Astrocyte (in vitro differentiated cells and primary cell): ENCODE results near the gene DYNLT1. TPM values are rescaled to one million over a fixed set of nuclear protein-coding genes. Genes with fewer than 3 reads are reported as not detected.

Experiments
- DNase-seq: peaks from one replicate; pipeline ENCODE4 v3.0.0-alpha.2; 2010; ENCODE audit warnings: low read depth
- FAIRE-seq: peaks from 2 replicates; lab custom pipeline; 2011; peaks lifted over from hg19 to GRCh38; lab: Jason Lieb, UNC
- H2AFZ ChIP-seq: 2 replicates; pipeline ENCODE4 v1.6.0; 2012; ENCODE audit warnings: low read depth, low read length, inconsistent platforms
- H3K27ac ChIP-seq: 2 replicates; pipeline ENCODE4 v1.5.1; 2011; ENCODE audit warnings: low read depth, low read length, inconsistent platforms
- H3K27me3 ChIP-seq: 2 replicates; pipeline ENCODE4 v1.6.0; 2011; ENCODE audit warnings: low read length, inconsistent platforms; ENCODE audit not compliant: insufficient read depth
- H3K36me3 ChIP-seq: 2 replicates; pipeline ENCODE4 v1.5.1; 2011; ENCODE audit warnings: low read length, inconsistent platforms; ENCODE audit not compliant: insufficient read depth
- H3K4me1 ChIP-seq: 2 replicates; pipeline ENCODE4 v1.5.1; 2011; ENCODE audit warnings: low read length, inconsistent platforms; ENCODE audit not compliant: insufficient read depth
- H3K4me2 ChIP-seq: 2 replicates; pipeline ENCODE4 v1.6.0; 2012; ENCODE audit warnings: low read length, inconsistent platforms
- H3K4me3 ChIP-seq: 2 replicates; pipeline ENCODE4 v1.5.1; 2011; ENCODE audit warnings: low read depth, mild to moderate bottlenecking, low read length, inconsistent platforms; ENCODE audit not compliant: insufficient read depth
- H3K79me2 ChIP-seq: 2 replicates; pipeline ENCODE4 v1.6.0; 2012; ENCODE audit warnings: mild to moderate bottlenecking, low read length, inconsistent platforms; ENCODE audit not compliant: insufficient read depth
- H3K9ac ChIP-seq: 2 replicates; pipeline ENCODE4 v1.6.0; 2012; ENCODE audit warnings: mild to moderate bottlenecking, low read length, inconsistent platforms
- H3K9me3 ChIP-seq: 2 replicates; pipeline ENCODE4 v1.5.1; 2012; ENCODE audit warnings: low read depth, mild to moderate bottlenecking, low read length, inconsistent platforms; ENCODE audit not compliant: insufficient read depth
- H4K20me1 ChIP-seq: 2 replicates; pipeline ENCODE4 v1.6.0; 2012; ENCODE audit warnings: low read length, inconsistent platforms; ENCODE audit not compliant: insufficient read depth
- H3K27ac Mint-ChIP-seq: one replicate; pipeline ENCODE4 v1.8.0; 2021; ENCODE audit warnings: mild to moderate bottlenecking, mixed read lengths; ENCODE audit not compliant: unreplicated experiment
- H3K27me3 Mint-ChIP-seq: one replicate; pipeline ENCODE4 v1.8.0; 2021; ENCODE audit warnings: low read depth, mixed read lengths; ENCODE audit not compliant: unreplicated experiment
- H3K36me3 Mint-ChIP-seq: one replicate; pipeline ENCODE4 v1.8.0; 2021; ENCODE audit warnings: low read depth, mixed read lengths; ENCODE audit not compliant: unreplicated experiment
- H3K4me1 Mint-ChIP-seq: one replicate; pipeline ENCODE4 v1.8.0; 2021; ENCODE audit warnings: low read depth, mixed read lengths; ENCODE audit not compliant: unreplicated experiment
- H3K4me3 Mint-ChIP-seq: one replicate; pipeline ENCODE4 v1.8.0; 2021; ENCODE audit warnings: mild to moderate bottlenecking, moderate library complexity, mixed read lengths; ENCODE audit not compliant: unreplicated experiment
- H3K9me3 Mint-ChIP-seq: one replicate; pipeline ENCODE4 v1.8.0; 2021; ENCODE audit warnings: mild to moderate bottlenecking, mixed read lengths; ENCODE audit not compliant: unreplicated experiment
- CTCF ChIP-seq: IDR thresholded peaks from 2 replicates; pipeline ENCODE4 v1.5.1; 2011; ENCODE audit warnings: low read depth, mild to moderate bottlenecking, inconsistent platforms, low read length, moderate library complexity; ENCODE audit not compliant: insufficient read depth
- EZH2 ChIP-seq: IDR thresholded peaks from 2 replicates; pipeline ENCODE4 v1.6.1; 2012; ENCODE audit warnings: mild to moderate bottlenecking, low read length, inconsistent platforms; ENCODE audit not compliant: insufficient read depth
- total RNA-seq: library from RNA; stranded (reverse); gene quantifications from 2 replicates; pipeline ENCODE4 v1.2.1, GENCODE V29; 2021

DYNLT1 gene
- total RNA-seq, 1 donor from 2014 or later = 169 TPM

- H3K36me3 ChIP-seq = peaks cover 28% of the 10 kb centered on the region
- peaks cover 36% of the 10 kb centered on the region for H3K36me3 Mint-ChIP-seq
- no peaks in the 10 kb centered on the region for H3K4me1 ChIP-seq
- DNase-seq (no peak), FAIRE-seq (no peak)
- H3K79me2 ChIP-seq = peaks cover 3% of the 10 kb centered on the region
- TF ChIP-seq EZH2 (no peak), CTCF (no peak)
- H3K4me1 Mint-ChIP-seq = peaks cover 20% of the 10 kb centered on the region
- H3K27ac Mint-ChIP-seq = peak overlapping the region; percentile 13
- peaks cover 4% of the 10 kb centered on the region for H3K9me3 ChIP-seq
- no peak overlapping the region for H2AFZ ChIP-seq
- H3K4me2 ChIP-seq = no peak overlapping the region
- peaks cover 7% of the 10 kb centered on the region for H4K20me1 ChIP-seq
- H3K9ac ChIP-seq = no peak overlapping the region
- H3K9me3 Mint-ChIP-seq = no peaks in the 10 kb centered on the region
- H3K4me3 ChIP-seq = no peak overlapping the region
- H3K27me3 Mint-ChIP-seq = no peaks in the 10 kb centered on the region
- H3K27ac ChIP-seq = no peak overlapping the region
- H3K4me3 Mint-ChIP-seq = no peak overlapping the region
- H3K27me3 ChIP-seq = no peaks in the 10 kb centered on the region
These were observed 32.8 kb downstream of the DYNLT1 start for GRCh38 chr6:158611541-158612370.

- Mint-ChIP-seq H3K4me3 (no peak overlapping the region), H3K9me3 (no peaks in the 10 kb centered on the region), H3K36me3 (peaks cover 38% of the 10 kb centered on the region), H3K27me3 (no peaks in the 10 kb centered on the region), H3K27ac (no peak overlapping the region), H3K4me1 (peaks cover 20% of the 10 kb centered on the region)
- Histone ChIP-seq H3K36me3 (peaks cover 31% of the 10 kb centered on the region), H3K27ac (no peak overlapping the region), H3K9me3 (peaks cover 4% of the 10 kb centered on the region), H3K4me3 (no peak overlapping the region), H3K4me2 (no peak overlapping the region), H3K79me2 (peaks cover 3% of the 10 kb centered on the region), H4K20me1 (peaks cover 7% of the 10 kb centered on the region), H3K4me1 (no peaks in the 10 kb centered on the region), H2AFZ (no peak overlapping the region), H3K9ac (no peak overlapping the region), H3K27me3 (no peaks in the 10 kb centered on the region)
- FAIRE-seq (no peak), DNase-seq (no peak)
- TF ChIP-seq CTCF (no peak), EZH2 (no peak)
These were observed 33.5 kb downstream of the DYNLT1 start for GRCh38 chr6:158611039-158611438.
